Endothelial cell of umbilical vein (primary cell): Measurements from ENCODE around the gene PTPRK. TPM values are rescaled to one million over a fixed set of nuclear protein-coding genes. Genes with fewer than 3 reads are reported as not detected.

Experiments used
- BruUV-seq: library from RNA; stranded (reverse); fragments of 400-500 nt; replicated peaks from 2 replicates; lab custom pipeline; 2021; lab: Mats Ljungman, UMichigan
- CTCF ChIA-PET: fragments of 300-600, 350-600 bp; sonication (Branson Sonifier 250); formaldehyde crosslinking; loops from one replicate; lab custom pipeline; 2021; ENCODE audit warnings: antibody characterized with exemption, inconsistent platforms; lab: Charles Lee
- POLR2A ChIA-PET: fragments of 300-600, 350-600 bp; sonication (Branson Sonifier 250); formaldehyde crosslinking; loops from one replicate; lab custom pipeline; 2021; ENCODE audit warnings: antibody characterized with exemption, inconsistent platforms; lab: Charles Lee
- DNase-seq: peaks from one replicate; pipeline ENCODE4 v3.0.0-alpha.2; 2011; ENCODE audit warnings: low read depth, low spot score
- FAIRE-seq: peaks from 2 replicates; lab custom pipeline; 2011; peaks lifted over from hg19 to GRCh38; lab: Jason Lieb, UNC
- H2AFZ ChIP-seq: 2 replicates; pipeline ENCODE4 v1.6.0; 2012; ENCODE audit warnings: low read depth, low read length, control low read depth, inconsistent platforms
- H3K27ac ChIP-seq: 2 replicates; pipeline ENCODE4 v1.5.1; 2011; ENCODE audit warnings: low read depth, mild to moderate bottlenecking, control low read depth, low read length, moderate library complexity; ENCODE audit not compliant: insufficient read depth
- H3K27me3 ChIP-seq, 2 experiments: 2 replicates each; pipeline versions ENCODE4 v1.6.0 to v1.6.1; 2011; ENCODE audit warnings: low read length in 2 of 2, mixed read lengths in 1 of 2; ENCODE audit not compliant: control insufficient read depth in 2 of 2, insufficient read depth in 2 of 2
- H3K36me3 ChIP-seq, 2 experiments: 2 replicates in 1 of 2; 3 replicates in 1 of 2; pipeline ENCODE4 v1.5.1; 2011; ENCODE audit warnings: low read length in 2 of 2, mild to moderate bottlenecking in 1 of 2, moderate library complexity in 1 of 2; ENCODE audit not compliant: control insufficient read depth in 2 of 2, insufficient read depth in 2 of 2; ENCODE audit errors: extremely low read depth in 1 of 2
- H3K4me1 ChIP-seq: 3 replicates; pipeline ENCODE4 v1.5.1; 2011; ENCODE audit warnings: mild to moderate bottlenecking, low read length; ENCODE audit not compliant: control insufficient read depth, insufficient read depth; ENCODE audit errors: extremely low read depth
- H3K4me2 ChIP-seq: 2 replicates; pipeline ENCODE4 v1.6.1; 2011; ENCODE audit warnings: low read length, control low read depth, mixed read lengths; ENCODE audit not compliant: insufficient read depth
- H3K4me3 ChIP-seq, 3 experiments: fragments of 200-600 bp in 1 of 3; sonication (generic), shearing (Covaris generic) in 1 of 3; replicated peaks in 1 of 3; 2 replicates each; pipeline ENCODE4 v1.5.1; 2011 to 2016; ENCODE audit warnings: control low read depth in 3 of 3, low read length in 3 of 3, mild to moderate bottlenecking in 2 of 3, inconsistent platforms in 1 of 3, low read depth in 1 of 3, moderate library complexity in 1 of 3; ENCODE audit not compliant: insufficient read depth in 1 of 3
- H3K79me2 ChIP-seq: 2 replicates; pipeline ENCODE4 v1.6.0; 2012; ENCODE audit warnings: low read length, inconsistent platforms; ENCODE audit not compliant: control insufficient read depth, insufficient read depth
- H3K9ac ChIP-seq: replicated peaks from 2 replicates; pipeline ENCODE3; 2011; ENCODE audit warnings: low read length, control low read depth; ENCODE audit not compliant: insufficient read depth; ENCODE audit errors: extremely low read depth
- H3K9me1 ChIP-seq: replicated peaks from 3 replicates; pipeline ENCODE4 v1.6.0; 2011; ENCODE audit warnings: mild to moderate bottlenecking, low read length; ENCODE audit not compliant: control insufficient read depth, insufficient read depth; ENCODE audit errors: extremely low read depth
- H3K9me3 ChIP-seq: replicated peaks from 2 replicates; pipeline ENCODE4 v1.5.1; 2012; ENCODE audit warnings: low read length, inconsistent platforms; ENCODE audit not compliant: control insufficient read depth, insufficient read depth
- H4K20me1 ChIP-seq: replicated peaks from 2 replicates; pipeline ENCODE3; 2011; ENCODE audit warnings: mild to moderate bottlenecking, low read length; ENCODE audit not compliant: control insufficient read depth, insufficient read depth; ENCODE audit errors: extremely low read depth
- CTCF ChIP-seq, 2 donors: IDR thresholded peaks; 1 replicate in 1 of 2; 2 replicates in 1 of 2; pipeline ENCODE4 v1.5.1; 2011; ENCODE audit warnings: low read length in 2 of 2, mild to moderate bottlenecking in 2 of 2, moderate library complexity in 2 of 2, control low read depth in 1 of 2, inconsistent platforms in 1 of 2, low read depth in 1 of 2; ENCODE audit not compliant: insufficient read depth in 1 of 2; ENCODE audit errors: extremely low read depth in 1 of 2
- EZH2 ChIP-seq: IDR thresholded peaks from 2 replicates; pipeline ENCODE4 v1.6.1; 2012; ENCODE audit warnings: borderline replicate concordance, low read depth, mild to moderate bottlenecking, moderate library complexity, low read length, inconsistent platforms; ENCODE audit not compliant: severe bottlenecking
- FOS ChIP-seq: IDR thresholded peaks from 2 replicates; pipeline ENCODE4 v1.6.1; 2011; ENCODE audit warnings: mild to moderate bottlenecking, low read length, moderate library complexity, borderline replicate concordance; ENCODE audit not compliant: insufficient read depth
- GATA2 ChIP-seq: IDR thresholded peaks from 2 replicates; pipeline ENCODE4 v1.7.0; 2011; ENCODE audit warnings: low read depth, mild to moderate bottlenecking, moderate library complexity, mixed read lengths, low read length; ENCODE audit not compliant: insufficient read length, insufficient read depth
- JUN ChIP-seq: IDR thresholded peaks from 2 replicates; pipeline ENCODE4 v1.6.1; 2011; ENCODE audit warnings: borderline replicate concordance, low read depth; ENCODE audit not compliant: insufficient read length, insufficient read depth
- MYC ChIP-seq: IDR thresholded peaks from one replicate; pipeline ENCODE4 v1.6.1; 2011; ENCODE audit warnings: mild to moderate bottlenecking, low read depth, low read length
- POLR2AphosphoS5 ChIP-seq: IDR thresholded peaks from 2 replicates; pipeline ENCODE4 v1.6.1; 2012; ENCODE audit warnings: low read depth, mild to moderate bottlenecking, control low read depth, low read length, moderate library complexity; ENCODE audit not compliant: insufficient read depth
- dilution Hi-C: fragments of 300-500 bp; cut with MboI; formaldehyde crosslinking; loops from one replicate; pipeline ENCODE4 v1.15.0; 2019; ENCODE audit warnings: low sequenced_read_pairs; ENCODE audit not compliant: extremely low pct_ligation_motif_present
- intact Hi-C: fragments of 100-400 bp; cut with micrococcal nuclease; formaldehyde crosslinking; loops from one replicate; pipeline ENCODE4 v1.10.0; 2022
- polyA plus RNA-seq, 4 experiments: library from polyadenylated mRNA; depleted of rRNA in 3 of 4; stranded (reverse) in 3 of 4; unstranded in 1 of 4; fragments of >200 nt; gene quantifications; 2 replicates each; pipeline versions ENCODE4 v1.2.1 to v1.2.3, GENCODE V29; 2011 to 2012; ENCODE audit warnings: missing spikeins in 1 of 4
- total RNA-seq: library from RNA; stranded (reverse); gene quantifications from 2 replicates; pipeline ENCODE4 v1.2.3, GENCODE V29; 2021
- TF ChIP-seq, protein P1 (sequence below): IDR thresholded peaks from 2 replicates; pipeline ENCODE4 v1.6.1; 2011; ENCODE audit not compliant: insufficient read depth, insufficient read length

Gene PTPRK
- total and polyA plus RNA-seq, 2 donors (not counting 3 experiments of a cell fraction or from before 2014, with no cell fraction given): 15.2 to 74.0 TPM

- Histone ChIP-seq H3K27ac (no peak overlapping the region), H2AFZ (no peak overlapping the region), H3K27me3 (no peaks in the 10 kb centered on the region), H3K79me2 (peaks cover 6% of the 10 kb centered on the region), H3K9ac (no peak overlapping the region), H3K4me1 (no peaks in the 10 kb centered on the region), H3K9me3 (no peaks in the 10 kb centered on the region), H3K9me1 (peaks cover 2% of the 10 kb centered on the region), H3K36me3 (no peaks in the 10 kb centered on the region), H3K4me2 (no peak overlapping the region), H3K4me3 (no peak overlapping the region), H4K20me1 (no peaks in the 10 kb centered on the region)
- DNase-seq: no peak
- intact Hi-C loops: no loop called here
- dilution Hi-C loops: no loop called here
- FAIRE-seq: no peak
- POLR2A ChIA-PET: no interaction called here
- TF ChIP-seq, protein P1, sequence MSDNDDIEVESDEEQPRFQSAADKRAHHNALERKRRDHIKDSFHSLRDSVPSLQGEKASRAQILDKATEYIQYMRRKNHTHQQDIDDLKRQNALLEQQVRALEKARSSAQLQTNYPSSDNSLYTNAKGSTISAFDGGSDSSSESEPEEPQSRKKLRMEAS: no peak
- no peak for TF ChIP-seq MYC
- TF ChIP-seq EZH2: no peak
- no peak for TF ChIP-seq JUN
- BruUV-seq: no TSS peak
- CTCF ChIA-PET: interaction anchor here (0.6 to 1.6 kb wide), 2 partner anchors 17 to 84 kb away, joined by 3 to 6 read pairs; no protein-coding TSS in a partner anchor
Measured at GRCh38 chr6:128259730-128260685, 260.4 kb downstream of the PTPRK start.

DNA sequence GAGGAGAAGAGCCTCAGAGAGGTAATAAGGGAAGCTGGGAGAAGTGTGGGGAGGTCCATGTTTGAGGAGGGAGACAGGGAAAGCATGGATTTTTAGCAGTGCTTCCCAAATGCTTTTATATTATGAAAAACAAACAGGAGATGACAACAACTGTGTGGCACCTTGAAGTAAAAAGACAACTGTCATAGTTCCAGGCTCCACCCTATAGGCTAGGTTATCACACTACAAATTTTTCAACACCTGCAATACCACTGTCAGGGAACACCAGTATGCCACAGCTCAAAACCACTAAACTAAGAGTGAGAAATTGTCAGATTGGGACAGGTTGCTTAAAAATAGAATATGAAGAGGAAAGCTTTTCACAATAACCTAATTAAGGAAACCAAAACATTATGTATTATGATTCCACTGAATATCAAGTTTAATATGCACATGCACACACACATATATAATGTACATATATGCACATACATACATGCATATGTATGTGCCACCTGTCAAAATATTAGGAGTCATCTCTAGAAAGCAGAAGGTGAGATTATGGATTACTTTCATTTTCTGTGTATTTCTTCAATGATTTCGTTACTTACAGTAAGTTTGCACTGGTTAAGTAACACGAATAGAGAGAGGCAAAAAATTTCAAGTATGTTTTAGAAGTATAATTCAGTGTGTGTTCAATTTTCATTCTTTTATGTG, 261.2 kb downstream of the PTPRK start:
- no peak overlapping the region for H3K27ac ChIP-seq
- no peak overlapping the region for H3K4me2 ChIP-seq
- H2AFZ ChIP-seq: no peak overlapping the region
- no peaks in the 10 kb centered on the region for H3K27me3 ChIP-seq
- H3K79me2 ChIP-seq: peaks cover 2% of the 10 kb centered on the region
- ChIA-PET POLR2A (no interaction called here), CTCF (no interaction called here)
- no peaks in the 10 kb centered on the region for H3K9me3 ChIP-seq
- FAIRE-seq: no peak
- dilution Hi-C loops: no loop called here
- H3K4me3 ChIP-seq: no peak overlapping the region
- H3K9ac ChIP-seq: no peak overlapping the region
- DNase-seq: no peak
- no peaks in the 10 kb centered on the region for H3K36me3 ChIP-seq
- TF ChIP-seq POLR2AphosphoS5 (no peak), MYC (no peak), CTCF (IDR thresholded peaks at IDR 0.05; ENCODE audit: extremely low read depth in 1 of 2, insufficient read depth in 1 of 2, low read depth in 1 of 2, low read length in 2 of 2) (no peak), GATA2 (no peak), FOS (no peak)
- TF ChIP-seq, protein P1: no peak
- intact Hi-C loops: no loop called here
- no peaks in the 10 kb centered on the region for H3K4me1 ChIP-seq
- H4K20me1 ChIP-seq: no peaks in the 10 kb centered on the region
- H3K9me1 ChIP-seq: peaks cover 1% of the 10 kb centered on the region
- BruUV-seq: no TSS peak
